GM18861 (cell line): ENCODE results near the gene ENPEP.
"Not testable (repeated sequence)": the region's sequence is repeated elsewhere in the genome, so short reads cannot be mapped to it uniquely, and the experiment has no call there.

Source experiments
- ATAC-seq: cut with Tn5 transposase; IDR thresholded peaks from one replicate; pipeline ENCODE4 v1.9.1; 2021; ENCODE audit not compliant: unreplicated experiment

The ENPEP gene

DNA sequence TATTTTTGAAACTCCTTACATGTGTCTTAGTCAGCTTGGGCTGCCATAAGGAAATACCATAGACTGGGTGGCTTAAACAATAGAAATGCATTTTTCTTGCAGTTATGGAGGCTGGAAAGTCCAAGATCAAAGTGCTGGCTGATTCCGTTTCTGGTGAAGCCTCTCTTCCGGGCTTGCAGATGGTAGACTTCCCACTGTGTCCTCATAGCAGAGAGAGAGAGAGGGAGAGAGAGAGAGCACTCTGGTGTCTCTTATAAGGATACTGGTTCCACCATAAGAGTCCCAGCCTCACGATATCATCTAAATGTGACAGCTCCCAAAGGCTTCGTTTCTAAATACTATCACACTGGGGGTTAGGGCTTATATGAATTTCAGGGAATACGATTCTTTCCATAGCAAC is 39.7 kb downstream of the ENPEP start:
- ATAC-seq: no peak

DNA sequence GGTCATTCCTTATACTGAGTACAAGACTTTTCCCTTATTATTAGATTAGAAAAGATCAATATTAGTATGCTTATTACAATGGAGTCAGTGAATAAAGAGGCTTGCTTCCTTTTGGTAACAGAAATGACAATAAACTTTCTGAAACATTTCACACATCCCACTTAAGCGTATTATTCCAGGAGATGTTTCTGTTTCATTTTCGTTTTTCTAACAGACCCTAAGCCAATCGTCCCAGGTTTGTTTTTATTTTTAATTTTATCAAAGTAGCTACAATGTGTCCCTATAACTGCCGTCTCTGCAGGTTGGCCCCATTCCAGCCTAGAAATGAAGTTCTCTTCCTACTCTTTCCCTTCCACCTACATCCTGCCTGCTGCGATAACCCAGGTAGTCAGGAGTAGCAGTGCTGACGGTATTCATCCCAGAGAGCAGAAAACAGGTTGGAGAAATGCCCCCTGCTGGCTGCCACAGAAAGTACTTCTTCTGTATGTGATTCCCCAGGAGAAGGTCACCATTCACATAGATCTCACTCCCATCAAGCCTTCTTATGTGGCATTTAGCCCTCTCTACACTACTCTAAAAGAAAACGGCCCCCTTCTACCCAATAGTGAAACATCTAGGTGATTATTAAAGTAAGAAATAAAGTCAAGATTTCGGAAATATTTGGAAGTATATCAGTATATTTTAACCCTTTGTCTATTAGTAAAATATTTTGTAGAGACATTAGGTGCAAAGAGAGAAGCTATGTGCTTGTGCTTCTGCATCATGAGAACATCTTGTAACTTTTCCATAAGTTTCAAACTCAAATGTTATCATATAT is 40.4 kb downstream of the ENPEP start:
- ATAC-seq: peak; percentile 74

DNA sequence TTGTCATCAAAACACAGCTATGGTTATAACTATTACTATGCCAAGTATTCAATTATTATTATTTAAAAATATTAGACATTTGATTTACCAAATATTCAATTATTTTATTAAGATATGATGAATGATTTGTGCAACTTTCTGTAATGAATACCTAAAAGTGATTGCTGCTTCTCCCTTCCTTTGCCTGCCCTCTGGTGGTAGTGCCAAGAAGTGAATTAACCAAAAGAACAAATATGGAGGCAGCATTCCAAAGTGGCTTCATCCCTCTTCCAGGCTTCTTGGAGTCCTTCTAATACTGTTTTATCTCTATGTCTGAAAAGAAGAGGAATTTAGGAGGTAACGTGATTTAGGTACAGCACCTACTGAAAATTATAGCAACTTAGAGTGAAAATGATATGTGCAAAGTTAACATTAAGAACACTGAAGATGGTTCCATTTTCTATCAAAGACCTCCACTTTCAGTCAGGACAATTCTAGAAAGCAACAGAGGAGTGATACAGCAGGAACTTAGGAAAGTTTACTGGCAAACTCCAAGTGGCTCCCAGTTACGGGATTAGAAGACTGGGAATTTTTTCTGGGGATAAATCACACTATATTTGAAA is 43.0 kb downstream of the ENPEP start:
- ATAC-seq: no peak

DNA sequence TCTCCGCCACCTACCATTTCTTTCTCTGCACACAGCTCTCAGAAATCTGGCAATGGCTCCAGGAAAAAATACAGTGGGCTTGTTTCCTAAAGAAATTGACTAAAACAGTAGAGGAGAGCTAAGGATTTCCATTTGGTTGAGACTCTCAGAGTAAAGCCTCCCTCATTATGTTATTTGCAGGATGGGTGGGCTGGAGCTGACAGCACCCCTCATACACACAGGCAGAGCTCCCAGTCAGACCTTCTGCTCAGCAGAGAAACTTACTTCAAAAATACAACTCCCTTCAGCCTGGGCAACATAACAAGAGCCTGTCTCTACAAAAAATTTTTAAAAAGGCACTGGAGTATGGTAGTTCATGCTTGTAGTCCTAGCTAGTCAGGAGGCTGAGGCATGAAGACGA is 44.9 kb downstream of the ENPEP start:
- no peak for ATAC-seq

DNA sequence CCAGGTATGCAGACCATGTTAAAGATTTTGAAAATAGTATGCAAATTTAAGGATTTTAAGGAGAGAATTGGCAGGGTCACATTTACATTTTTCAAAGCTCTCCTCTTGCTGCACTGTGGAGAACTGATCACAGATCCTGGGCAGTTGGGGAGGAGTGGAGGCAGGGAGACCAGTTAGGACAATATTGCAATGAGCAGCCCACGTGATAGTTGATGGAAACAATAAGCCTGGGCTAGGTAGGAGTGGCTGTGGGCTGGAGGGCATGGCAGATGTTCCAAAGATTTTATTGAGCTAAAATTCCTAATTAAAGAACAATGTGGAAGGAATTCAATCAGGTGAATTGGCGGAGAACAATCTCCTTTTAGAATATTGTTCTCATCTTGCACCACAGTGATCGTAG is 50.6 kb downstream of the ENPEP start:
- no peak for ATAC-seq

DNA sequence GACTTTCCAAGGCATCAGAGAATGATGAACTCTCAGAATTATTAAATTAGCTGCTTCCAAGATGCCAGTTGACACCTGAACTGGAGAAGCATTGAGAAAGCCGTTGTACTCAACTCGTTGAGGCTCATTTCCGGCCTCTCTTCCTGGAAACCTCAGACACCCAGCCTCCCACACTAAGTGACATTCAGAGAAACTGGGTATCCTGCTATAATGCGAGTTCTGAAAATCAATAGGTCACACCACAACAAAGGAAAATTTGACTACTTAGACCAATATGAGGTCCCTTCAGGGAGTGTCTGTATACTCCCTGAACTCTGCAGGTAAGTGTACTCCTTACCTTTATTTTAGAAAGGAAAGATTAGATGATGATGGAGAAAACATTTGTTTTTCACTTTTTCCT is 51.2 kb downstream of the ENPEP start:
- no peak for ATAC-seq

DNA sequence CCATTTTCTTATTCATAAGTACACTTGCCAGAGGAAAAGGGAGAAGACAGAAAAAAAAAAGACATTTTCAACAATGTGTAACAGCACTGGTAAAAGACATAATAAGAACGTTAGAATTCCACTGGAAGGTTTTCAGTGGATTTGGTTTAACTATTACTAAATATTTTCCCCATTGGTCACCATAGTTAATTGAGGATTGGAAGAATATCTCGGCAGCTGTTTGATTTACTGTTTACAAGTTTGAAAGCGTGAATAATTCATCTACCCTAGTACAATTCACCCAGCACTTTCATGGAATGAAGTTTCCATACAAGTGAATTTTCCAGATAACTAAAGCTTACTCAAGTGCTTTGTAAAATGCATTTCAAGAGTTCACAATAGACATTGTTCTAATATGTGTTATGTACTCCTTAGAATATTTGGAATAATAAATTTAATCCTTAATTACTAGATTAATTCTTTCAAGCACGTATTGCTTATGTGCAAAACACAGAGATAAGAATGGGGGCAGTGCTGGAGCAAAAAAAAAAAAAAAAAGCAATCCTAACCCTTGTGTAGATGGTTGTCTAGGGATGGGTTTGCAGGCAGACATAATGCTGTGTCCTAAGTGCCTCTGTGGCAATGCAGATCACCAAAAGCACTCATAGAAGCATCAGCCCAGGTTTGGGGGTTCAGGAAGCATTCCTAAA is 57.1 kb downstream of the ENPEP start:
- no peak for ATAC-seq

DNA sequence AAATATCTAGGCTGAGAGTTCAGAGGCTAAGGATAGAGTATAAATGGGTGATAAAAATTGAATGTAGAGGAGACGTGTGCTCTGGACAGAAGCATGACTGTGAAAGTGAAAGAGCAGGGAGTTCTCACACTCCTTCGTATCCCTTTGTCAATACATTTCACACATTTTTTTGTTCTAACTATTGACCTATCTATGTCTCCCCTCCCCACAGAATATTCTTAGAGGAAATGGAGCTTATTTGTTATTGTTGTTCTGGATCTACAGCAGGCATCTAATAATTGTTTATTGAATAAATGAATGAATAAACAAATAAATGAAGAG is 57.6 kb downstream of the ENPEP start:
- ATAC-seq: no peak

DNA sequence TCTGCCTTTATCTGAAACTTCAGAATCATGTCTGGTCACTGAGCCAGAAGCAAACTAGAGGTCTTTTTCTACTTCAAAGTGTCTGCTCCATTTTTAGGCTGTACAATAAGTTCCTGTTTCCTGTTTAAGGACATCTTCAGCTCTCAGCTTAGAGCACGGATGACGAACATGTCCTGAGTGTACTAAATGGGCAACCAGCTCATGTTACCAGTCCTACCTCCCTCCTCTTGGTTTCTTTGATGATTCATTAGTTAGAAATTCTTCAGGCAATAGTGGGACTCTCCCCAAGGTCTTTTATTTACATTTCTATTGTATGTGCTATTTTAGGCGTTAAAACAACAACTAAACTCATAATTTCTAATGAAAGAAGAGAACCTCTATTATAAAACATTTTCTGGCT is 58.0 kb downstream of the ENPEP start:
- ATAC-seq: no peak

DNA sequence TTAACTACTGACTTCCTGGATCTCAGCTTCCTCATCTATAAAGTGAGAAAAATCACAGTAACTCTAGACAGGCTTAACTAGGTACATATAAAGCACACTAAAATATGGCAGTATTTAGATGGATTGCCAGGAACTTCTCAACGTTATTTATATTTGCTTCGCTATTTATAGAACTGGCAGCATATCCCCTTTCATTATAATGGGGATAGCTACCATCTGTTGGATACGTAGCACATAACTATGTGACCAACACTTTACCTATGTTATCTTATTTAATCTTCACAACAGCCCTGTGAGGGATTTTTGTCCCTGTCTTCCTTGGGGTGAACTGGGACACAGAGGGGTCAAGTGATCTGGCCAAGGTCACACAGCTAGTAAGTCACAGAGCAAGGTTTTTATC is 64.6 kb downstream of the ENPEP start:
- no peak for ATAC-seq

DNA sequence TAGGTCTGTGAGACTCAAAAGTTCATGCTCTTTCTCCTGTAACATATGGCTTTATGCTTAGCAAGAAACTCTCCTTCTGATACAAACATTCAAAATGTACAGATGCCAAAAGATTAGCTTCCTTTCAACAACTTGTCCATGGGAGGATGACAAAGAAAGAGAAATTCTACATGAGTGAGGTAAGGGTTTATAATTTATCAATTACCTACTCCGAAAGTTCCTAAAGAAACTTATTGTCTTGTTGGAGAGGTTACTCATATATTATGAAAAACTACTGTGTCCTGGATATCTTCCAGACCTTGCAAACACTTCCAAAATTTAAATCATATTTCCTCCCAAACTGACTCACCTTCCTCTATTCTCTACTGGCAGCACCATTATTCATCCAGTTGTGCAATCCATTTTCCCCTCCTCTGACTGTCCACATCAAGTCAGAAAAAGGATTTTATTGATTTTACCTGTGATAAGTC is 65.1 kb downstream of the ENPEP start:
- ATAC-seq: no peak

DNA sequence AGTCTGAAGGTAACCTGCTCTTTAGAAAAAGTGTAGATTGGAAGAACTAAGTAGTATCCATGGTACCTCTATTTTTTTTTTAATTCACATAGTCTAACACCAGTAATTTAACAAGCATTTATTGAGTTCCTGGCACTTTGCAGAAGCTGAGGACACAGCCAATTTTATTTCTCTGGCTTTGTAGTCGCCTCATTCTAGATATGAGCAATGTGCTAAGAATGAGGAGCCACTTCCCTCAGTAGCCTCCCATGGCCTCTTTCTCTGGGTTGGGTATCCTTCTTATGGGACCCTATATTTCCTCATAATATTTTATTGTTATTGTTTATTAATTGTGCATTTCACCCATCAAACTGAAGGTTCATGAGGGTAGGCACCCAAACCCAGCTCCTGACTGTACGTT is 67.6 kb downstream of the ENPEP start:
- ATAC-seq: no peak

DNA sequence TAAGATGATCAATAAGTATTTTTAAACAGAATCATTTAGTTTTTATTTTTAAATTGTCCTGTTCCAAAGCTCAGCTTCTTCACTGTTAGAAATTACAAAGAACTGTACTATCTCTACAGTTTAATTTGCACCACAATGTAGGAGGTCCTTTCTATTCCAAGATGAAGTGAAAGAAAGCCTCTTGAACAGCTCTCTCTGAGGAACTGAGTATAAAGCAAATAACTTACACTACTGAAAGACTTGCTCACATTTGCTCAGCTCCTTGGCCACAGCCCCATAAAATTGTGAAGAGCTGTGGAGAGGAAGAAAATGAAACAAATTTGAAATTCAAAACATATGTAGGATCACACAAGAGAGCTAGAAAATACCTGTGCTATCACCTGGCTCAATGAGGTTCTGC is 68.6 kb downstream of the ENPEP start:
- ATAC-seq: no peak

DNA sequence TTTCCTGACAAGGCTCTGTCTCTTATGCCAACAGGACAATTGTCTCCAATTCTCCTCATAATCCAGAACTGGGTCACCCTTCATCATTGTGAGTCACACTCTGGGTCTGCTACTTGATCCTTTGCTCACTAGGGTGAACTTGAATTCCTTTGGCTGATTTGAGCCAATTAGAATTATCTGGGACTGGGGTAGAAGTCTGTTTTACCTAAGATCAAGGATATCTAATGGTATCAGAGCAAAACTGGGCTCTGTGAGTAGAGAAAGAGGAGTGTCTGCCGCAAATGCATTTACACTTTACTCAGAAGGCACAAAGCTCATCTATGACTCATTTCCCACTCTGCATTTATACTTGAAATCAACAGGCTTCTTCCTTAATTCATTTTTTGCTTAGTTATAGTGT is 74.3 kb downstream of the ENPEP start:
- ATAC-seq: no peak

DNA sequence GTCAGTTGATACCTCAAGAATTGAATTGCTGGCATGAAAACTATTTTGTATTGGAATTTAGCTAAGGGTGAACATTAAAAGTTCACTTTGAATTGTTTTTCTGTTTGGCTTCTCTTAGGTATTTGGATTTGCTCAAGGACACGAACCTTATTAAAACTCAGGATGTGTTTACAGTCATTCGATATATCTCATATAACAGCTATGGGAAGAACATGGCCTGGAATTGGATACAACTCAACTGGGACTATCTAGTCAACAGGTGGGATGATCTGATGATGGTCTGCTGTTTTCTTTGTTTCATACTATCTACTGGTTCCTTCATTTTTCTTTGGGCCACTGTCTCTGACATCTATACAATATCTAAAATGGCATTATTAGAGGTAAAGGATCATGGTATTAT is 77.2 kb downstream of the ENPEP start:
- no peak for ATAC-seq

DNA sequence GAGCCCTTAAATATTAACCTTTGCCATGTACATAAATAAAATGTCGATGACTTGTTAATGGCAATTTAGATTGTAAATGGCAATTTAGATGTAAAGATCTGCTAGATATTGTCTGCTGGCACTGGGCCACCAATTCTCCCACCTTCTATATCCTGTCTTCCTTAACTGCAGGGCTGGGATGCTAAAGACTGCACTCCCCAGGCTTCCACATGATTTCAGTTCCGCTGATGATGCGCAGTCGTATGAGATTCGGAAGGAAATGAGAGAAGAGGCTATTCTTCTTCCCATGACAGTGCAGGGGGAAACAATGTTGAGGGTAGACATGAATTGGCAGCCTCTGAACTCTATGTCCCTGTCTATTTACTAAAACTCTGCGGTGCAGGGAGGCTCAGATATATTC is 91.3 kb downstream of the ENPEP start:
- ATAC-seq: no peak

DNA sequence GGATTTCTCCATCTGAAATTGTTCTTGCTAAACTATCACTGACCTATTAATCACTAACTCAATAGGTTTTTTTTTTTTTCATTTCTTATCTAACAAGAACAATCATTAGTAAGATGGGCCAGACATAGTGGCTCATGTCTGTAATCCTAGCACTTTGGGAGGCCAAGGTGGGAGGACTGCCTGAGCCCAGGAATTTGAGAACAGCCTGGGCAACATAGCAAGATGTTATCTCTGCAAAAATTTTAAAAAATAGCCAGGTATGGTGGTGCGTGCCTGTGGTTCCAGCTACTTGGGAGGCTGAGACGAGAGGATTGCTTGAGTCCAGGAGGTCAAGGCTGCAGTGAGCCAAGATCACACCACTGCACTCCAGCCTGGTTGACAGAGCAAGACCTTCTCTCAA is 100.7 kb downstream of the ENPEP start:
- ATAC-seq: not testable (repeated sequence)

DNA sequence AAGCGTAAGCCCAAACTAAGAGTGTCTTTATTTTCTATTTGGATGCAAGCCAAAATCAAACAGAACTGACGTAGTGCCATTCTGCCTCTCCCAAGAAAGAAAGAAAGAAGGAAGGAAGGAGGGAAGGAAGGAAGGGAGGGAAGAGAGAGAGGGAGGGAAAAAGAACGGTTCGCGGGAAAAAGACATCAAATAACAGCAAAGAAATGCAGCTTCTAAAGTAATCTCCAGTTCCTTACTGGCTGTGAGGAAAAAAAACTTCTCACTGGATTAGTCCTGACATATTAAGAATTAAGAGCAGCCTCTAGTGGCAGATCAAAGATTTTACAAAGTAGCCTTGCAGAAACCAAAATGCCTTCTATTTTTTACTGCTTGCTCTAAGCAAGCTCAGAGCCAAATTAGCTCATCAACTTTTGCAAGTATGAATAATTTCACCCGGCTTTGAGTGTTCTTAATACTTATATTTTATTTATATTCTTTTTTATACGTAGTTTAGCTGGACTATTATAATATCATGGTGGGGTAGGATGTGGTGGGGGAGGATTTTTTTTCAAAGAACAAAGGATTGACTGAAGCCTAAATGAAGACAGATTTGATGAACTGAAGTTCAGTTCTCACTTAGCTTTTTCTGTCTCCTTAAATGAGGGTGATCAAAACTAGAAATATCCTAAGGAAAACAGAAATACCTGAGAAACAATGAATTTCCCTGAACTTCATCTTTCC is 110.3 kb downstream of the ENPEP start:
- ATAC-seq: no peak

DNA sequence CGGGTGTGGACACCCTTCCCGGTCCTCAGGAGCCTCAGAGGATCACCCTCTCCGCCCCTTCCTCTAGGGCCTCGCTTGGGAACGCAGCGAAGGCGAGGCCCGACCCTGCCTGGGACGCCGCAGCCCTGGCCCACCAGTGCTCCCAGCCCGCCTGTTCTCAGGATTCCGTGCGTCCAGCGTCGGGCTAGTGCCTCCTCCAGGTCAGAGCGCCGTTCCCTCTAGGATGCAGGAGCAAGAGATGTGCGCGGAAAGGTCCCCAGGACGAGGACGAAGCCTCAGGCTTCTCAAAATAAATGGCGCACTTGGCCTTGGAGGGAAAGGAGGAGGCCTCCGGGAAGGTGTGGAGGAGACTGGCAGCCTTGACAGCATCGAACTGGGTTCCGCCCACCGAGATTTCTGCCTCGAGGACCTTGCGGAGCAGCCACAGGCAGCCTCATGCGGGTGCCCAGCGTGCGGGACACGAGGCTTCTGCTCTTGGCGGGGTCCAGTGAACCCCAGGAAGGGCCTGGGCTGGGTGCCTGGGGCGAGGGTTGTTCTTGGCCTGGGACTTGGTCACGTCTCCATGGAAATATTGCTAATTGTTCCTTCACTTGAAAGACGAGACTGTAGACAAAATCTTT is 111.8 kb downstream of the ENPEP start:
- no peak for ATAC-seq

DNA sequence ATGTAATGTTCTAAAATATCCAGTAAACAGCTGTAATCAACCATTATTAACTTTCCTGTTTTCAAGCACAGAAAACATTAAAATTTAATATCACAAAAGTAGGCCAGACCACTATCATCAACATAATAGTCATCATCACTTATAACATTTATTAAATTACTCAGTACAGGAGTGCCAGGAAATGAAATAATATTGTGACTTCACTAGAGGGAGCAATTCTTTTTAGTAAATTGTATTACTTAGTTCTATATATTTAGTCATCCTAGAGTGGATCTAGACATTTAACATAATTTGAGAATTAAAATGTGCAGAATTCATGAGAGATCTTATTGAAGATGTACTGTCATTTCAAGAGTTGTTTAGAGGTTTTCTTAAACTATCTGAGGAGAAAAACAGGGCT is 113.3 kb downstream of the ENPEP start:
- no peak for ATAC-seq

DNA sequence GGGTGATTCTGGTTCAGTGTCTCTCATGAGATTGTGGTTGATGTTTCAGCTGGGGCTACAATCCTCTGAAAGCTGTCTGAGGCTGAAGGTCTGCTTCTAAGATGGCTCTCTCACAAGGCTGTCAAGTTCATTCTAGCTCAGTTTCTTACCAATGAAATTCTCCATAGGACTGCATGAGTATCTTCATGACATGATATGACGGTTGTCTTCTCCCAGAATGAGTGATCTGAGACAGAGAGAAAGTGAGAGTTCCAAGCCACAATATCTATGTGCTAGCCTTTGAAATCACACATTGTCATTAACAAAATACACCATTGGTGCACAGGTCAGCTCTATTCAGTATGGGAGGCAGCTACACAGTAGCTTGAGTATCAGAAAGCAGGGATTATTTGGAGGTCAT is 119.6 kb downstream of the ENPEP start:
- peak; percentile 47 for ATAC-seq
